ACHN (cell line): Measurements from ENCODE around the gene MTO1.
"Not testable (repeated sequence)": the region's sequence is repeated elsewhere in the genome, so short reads cannot be mapped to it uniquely, and the experiment has no call there.

Experiments used
- DNase-seq: peaks from one replicate; pipeline ENCODE4 v3.0.0-alpha.2; 2015
- in situ Hi-C: cut with HindIII; loops from 2 replicates; pipeline ENCODE4 v1.10.0; 2017; ENCODE audit warnings: low sequenced_read_pairs, low pct_ligation_motif_present, low pct_unique_long_range_greater_than_20kb

Gene MTO1

DNA sequence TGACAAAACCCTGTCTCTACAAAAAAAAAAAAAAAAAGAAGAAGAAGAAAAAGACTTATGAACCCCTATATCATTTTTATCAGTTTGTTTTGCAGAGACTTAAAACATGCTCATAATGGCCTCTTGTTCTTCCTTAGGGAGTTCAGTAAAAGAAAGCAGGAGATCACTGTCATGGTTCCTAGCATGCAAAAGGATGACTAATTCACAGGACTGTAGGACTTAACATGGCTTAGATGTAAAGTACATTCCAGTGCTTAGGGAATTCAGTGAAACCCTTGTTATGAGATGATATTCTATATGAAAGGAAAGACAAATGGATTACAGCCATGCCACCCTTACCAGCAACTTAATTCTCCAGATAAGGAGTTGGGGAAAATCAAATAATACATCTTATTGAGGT, 29.8 kb downstream of the MTO1 start:
- in situ Hi-C loops, result no loop called here

DNA sequence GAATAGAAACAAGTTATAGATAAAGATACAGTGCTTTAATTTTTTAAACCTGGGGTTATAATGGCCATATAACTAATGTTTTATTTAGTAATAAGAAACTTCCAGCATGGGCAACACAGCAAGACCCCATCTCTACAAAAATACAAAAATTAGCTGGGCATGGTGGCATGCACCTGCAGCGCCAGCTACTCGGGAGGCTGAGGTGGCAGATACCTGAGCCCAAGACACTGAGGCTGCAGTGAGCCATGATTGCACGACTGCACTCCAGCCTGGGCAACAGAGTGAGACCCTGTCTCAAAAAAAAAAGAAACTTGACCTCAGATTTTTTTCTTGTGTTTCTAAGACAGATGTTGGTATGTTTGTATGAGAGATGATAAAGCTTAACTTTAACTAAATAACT, 36.4 kb downstream of the MTO1 start:
- in situ Hi-C loops, result no loop called here

More for the DNA sequence above, 29.8 kb downstream of the MTO1 start:
- no peak for DNase-seq

DNA sequence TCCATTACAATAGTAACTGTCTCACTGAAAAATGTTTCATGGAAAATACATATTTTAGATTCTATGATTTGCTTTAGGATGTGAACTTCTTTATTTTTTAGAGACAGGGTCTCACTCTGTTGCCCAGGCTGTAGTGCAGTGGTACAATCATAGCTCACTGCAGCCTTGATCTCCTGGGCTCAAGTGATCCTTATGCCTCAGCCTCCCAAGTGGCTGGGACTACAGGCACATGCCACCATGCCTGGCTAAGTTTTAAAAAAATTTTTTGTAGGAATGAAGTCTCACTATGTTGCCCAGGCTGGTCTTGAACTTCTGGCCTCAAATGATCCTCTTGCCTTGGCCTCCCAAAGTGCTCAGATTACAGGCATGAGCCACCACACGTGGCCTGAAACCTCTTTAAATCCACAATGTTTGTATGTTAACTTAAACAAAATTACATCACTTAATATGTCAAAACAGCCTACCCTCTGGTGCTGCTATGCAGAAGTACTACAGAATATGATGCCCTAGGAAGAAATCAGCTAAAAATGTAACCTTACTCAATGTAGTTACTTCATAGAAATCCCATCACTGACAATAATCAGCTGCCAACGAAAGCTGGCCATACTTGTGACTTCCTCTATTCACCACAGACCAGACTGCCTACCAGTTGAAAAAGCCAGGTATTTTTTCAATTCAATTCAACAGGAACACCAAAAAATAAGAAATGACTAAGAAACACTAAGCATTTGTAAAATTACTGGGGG, 41.7 kb downstream of the MTO1 start:
- in situ Hi-C loops, result no loop called here
- DNase-seq, result no peak

More for the DNA sequence above, 36.4 kb downstream of the MTO1 start:
- no peak for DNase-seq

DNA sequence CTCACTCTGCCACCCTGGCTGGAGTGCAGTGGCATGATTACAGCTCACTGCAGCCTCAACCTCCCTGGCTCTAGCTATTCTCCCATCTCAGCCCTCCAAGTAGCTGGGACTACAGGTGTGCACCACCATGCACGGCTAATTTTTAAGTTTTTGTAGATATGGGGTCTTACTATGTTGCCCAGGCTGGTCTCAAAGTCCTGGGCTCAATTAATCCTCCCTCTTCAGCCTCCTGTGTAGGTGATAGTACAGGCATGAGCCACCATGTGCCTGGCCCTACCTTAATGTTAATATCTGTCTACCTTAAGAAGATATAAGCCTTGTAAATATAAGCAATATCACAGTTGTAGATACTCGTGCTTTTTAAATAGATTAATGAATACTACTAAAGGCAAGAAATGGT, 42.6 kb downstream of the MTO1 start:
- DNase-seq, result no peak
- in situ Hi-C loops, result no loop called here

DNA sequence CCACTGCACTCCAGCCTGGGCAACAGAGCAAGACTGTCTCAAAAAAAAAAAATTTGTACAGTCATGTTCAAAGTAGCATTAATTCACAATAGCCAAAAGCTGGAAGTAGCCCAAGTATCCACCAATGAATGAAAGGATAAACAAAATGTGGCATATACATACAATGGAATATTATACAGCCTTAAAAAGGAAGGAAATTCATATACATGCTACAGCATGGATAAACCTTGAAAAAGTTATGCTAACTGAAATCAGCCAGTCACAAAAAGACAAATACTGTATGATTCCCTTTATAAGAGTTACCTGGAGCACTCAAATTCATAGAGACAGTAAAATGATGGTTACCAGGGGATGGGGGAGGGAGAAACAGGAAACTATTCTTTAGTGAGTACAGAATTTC, 43.6 kb downstream of the MTO1 start:
- DNase-seq, result no peak
- in situ Hi-C loops, result no loop called here

DNA sequence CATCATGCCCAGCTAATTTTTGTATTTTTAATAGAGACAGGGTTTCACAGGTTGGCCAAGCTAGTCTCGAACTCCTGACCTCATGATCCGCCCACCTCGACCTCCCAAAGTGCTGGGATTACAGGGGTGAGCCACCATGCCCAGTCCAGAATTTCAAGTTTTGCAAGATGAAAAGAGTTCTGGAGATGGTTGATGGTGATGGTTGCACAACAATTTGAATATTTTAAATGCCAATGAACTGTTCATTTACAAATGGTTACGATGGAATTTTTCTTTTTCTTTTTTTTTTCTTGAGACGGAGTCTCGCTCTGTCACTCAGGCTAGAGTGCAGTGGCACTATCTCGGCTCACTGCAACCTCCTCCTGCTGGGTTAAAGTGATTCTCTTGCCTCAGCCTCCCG, 44.2 kb downstream of the MTO1 start:
- in situ Hi-C loops, DNase-seq: not testable (repeated sequence)

DNA sequence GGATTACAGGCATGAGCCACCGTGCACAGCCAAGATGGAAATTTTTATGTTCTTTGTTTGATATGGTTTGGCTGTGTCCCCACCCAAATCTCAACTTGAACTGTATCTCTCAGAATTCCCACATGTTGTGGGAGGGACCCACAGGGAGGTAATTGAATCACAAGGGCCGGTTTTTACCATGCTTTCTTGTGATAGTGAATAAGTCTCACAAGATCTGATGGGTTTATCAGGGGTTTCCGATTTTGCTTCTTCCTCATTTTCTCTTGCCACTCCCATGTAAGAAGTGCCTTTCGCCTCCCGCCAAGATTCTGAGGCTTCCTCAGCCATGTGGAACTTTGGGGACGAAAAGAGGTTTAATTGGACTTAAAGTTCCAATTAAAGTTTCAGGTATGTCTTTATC, 44.7 kb downstream of the MTO1 start:
- in situ Hi-C loops, result no loop called here
- DNase-seq, result no peak

DNA sequence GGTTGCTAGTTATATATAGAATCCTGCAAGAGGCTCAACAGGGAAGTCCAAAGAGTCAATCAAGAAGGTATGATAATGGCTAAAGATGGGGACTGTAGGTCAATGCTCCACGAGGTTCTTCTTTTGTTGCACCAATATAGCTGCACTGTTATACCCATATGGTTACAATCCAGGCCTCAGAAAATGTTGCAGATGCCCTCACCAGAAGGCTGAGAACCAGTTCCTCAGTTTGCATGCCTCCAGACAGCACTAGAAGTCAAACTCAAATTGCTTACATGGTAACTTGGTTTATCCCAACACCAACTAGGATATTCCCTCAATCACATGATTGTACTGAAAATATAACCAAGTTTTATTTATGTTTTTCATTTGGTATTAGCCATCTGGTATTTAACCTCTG, 47.2 kb downstream of the MTO1 start:
- in situ Hi-C loops, result no loop called here
- DNase-seq, result no peak

DNA sequence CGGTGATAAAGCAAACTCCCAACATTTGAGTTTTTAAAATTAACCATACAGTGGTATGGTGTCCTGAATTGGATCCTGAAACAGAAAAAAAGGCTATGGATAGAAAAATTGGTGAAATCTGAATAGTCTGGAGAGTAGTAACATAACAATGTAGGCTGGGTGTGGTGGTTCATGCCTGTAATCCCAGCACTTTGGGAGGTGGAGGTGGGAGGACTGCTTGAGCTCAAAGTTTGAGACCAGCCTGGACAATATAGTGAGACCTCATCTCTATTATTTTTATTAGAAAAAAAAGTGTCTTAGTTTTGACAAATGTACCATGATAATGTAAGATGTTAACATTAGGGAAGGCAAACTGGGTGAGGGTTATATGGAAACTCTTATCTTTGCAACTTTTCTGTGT, 48.3 kb downstream of the MTO1 start:
- DNase-seq, result no peak
- in situ Hi-C loops, result no loop called here

DNA sequence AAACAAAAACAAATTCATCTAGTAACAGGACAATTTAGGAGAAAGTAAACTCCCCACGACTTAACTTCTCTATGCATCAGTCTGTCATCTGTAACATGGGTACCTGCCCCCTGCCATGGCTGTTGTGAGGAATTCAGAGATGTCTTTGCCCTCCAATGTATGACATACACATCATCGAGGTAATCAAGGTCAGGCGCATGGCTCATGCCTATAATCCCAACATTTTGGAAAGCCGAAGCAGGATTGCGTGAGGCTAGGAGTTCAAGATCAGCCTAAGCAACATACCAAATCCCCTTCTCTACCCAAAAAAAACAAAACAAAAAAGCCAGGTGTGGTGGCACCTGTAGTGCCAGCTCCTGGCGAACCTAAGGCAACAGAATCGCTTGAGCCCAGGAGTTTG, 50.3 kb downstream of the MTO1 start:
- in situ Hi-C loops, result no loop called here
- no peak for DNase-seq

DNA sequence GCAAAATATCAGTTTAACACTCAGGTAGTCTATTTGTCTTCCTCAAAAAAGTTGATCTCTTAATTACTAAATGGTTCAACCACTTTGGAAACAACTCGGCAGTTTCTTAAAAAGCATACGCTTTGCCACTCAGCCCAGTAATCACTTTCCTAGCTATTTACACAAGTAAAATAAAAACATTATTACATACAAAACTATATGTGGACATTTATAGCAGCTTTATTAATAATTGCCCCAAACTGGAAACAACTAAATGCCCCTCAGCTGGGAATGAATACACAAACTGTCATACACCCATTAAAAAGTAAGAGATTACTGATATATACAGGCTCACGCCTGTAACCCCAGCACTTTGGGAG, 51.9 kb downstream of the MTO1 start:
- DNase-seq, result peak; percentile 19
- in situ Hi-C loops, result no loop called here

DNA sequence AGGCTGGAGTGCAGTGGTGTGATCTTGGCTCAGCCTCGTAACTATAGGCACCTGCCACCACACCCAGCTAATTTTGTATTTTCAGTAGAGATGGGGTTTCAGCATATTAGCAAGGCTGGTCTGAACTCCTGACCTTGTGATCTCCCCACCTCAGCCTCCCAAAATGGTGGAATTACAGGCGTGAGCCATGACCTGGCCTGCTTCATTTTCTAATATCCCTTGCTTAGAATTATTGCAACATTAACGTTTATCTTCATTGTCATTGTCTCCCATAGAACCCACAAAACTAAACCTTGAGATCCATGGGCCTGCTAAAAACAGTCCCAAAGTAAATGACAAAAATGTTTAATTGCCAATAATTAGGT, 53.2 kb downstream of the MTO1 start:
- in situ Hi-C loops, result no loop called here
- DNase-seq, result peak; percentile 32

DNA sequence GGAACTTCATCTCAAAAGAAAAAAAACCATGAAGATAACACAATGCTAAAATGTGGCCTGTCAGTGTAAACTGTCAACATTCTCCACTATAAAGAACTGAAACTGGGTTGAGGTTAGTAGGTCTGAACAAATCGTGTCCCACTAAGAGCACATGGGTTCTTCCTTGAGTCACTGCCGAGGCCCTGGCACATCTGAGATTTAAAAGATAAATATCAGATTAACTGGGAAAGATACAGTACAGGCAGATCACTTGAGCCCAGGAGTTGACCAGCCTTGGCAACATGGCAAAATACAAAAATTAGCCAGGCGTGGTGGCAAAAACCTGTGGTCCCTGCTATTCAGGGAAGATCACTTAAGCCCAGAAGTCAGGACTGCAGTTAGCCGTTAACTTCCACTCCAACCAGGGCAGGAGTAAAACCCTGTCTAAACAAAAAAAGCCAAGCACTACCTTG, 53.7 kb downstream of the MTO1 start:
- in situ Hi-C loops, result no loop called here
- peak; percentile 32 for DNase-seq

DNA sequence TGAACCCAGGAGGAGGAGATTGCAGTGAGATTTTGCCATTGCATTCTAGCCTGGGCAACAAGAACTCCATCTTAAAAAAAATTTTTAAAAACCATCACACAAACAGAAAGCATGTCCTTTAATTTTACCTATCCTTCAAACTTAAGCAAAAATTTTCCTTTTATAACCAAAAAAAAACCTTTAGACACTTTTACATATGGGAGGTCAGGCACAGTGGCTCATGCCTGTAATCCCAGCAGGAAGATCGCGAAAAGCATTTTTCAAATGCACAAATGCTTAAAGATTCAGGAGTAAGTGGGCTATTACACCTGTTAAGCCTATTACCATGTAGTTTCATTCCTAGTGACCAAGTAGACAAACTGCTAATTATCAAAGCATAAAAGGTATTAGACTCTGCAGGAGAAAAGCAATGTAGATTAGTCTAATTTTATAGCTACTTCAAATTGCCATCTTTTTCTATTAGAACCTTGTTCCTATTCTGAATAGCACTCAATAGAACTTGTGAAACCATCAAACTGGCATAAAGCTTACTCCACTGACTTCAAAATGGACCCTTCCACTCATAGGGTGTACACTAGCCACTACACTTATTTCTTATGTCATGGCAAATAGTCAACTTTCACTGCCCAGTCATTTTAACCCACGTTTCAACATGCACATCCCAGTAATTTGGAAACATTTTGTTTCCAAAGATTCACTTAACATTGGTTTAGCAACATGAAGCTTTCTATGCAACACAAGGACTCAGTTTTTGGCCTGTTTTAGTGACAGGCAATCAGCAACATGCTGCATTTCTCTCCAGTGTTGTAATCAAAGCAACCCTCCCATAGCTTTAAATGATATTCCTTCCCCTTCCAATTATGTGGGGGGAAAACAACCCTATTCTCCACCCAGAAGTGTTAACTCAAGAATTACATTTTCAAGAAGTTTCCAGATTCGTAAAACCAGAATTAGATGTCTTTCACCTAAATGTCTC, 55.3 kb downstream of the MTO1 start:
- peak; percentile 21 for DNase-seq
- in situ Hi-C loops, result no loop called here

DNA sequence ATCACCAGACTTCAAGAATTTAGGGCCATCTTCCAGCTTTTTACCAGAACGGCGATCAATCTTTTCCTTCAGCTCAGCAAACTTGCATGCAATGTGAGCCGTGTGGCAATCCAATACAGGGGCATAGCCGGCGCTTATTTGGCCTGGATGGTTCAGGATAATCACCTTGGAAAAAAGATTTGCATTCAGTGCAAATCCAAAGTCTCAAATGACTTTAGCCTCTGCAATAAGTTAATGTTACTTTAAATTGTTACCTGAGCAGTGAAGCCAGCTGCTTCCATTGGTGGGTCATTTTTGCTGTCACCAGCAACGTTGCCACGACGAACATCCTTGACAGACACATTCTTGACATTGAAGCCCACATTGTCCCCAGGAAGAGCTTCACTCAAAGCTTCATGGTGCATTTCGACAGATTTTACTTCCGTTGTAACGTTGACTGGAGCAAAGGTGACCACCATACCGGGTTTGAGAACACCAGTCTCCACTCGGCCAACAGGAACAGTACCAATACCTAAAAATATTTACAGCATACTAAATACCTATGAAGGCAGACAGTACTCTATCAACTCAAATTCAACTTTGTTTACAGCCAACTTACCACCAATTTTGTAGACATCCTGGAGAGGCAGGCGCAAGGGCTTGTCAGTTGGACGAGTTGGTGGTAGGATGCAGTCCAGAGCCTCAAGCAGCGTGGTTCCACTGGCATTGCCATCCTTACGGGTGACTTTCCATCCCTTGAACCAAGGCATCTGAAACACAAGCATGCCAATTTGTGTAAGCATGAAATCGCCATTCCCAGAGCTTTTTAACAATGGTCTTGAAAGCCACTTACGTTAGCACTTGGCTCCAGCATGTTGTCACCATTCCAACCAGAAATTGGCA, 56.8 kb downstream of the MTO1 start:
- DNase-seq, in situ Hi-C loops: not testable (repeated sequence)

DNA sequence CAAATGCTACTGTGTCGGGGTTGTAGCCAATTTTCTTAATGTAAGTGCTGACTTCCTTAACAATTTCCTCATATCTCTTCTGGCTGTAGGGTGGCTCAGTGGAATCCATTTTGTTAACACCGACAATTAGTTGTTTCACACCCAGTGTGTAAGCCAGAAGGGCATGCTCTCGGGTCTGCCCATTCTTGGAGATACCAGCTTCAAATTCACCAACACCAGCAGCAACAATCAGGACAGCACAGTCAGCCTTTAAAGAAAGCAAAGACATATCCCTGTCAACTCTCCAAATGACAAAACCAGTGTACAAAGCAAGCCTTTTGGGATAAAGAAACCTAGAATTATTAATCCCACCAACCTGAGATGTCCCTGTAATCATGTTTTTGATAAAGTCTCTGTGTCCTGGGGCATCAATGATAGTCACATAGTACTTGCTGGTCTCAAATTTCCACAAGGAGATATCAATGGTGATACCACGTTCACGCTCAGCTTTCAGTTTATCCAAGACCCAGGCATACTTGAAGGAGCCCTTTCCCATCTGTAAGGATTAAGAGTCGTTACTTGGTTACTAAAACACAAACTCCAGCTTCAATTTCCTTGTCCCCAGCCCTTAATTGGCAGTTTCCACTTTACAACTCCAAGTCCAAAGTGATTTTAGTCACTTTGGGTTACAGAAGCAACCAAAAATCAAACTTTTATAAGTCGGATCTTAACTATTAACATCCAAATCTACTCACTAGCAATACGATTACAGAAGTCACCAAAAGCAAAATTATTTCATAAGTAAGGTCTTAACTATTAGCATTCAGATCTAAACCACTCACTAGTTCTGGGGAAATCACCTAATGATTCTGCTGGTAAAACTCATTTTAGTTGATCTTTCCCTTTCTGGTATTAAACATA, 57.7 kb downstream of the MTO1 start:
- in situ Hi-C loops, result not testable (repeated sequence)

DNA sequence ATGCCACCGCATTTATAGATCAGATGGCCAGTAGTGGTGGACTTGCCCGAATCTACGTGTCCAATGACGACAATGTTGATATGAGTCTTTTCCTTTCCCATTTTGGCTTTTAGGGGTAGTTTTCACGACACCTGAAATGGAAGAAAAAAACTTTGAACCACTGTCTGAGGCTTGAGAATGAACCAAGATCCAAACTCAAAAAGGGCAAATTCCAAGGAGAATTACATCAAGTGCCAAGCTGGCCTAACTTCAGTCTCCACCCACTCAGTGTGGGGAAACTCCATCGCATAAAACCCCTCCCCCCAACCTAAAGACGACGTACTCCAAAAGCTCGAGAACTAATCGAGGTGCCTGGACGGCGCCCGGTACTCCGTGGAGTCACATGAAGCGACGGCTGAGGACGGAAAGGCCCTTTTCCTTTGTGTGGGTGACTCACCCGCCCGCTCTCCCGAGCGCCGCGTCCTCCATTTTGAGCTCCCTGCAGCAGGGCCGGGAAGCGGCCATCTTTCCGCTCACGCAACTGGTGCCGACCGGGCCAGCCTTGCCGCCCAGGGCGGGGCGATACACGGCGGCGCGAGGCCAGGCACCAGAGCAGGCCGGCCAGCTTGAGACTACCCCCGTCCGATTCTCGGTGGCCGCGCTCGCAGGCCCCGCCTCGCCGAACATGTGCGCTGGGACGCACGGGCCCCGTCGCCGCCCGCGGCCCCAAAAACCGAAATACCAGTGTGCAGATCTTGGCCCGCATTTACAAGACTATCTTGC, 58.6 kb downstream of the MTO1 start:
- peak; percentile 60 for DNase-seq
- in situ Hi-C loops, result no loop called here

More for the DNA sequence above, 57.7 kb downstream of the MTO1 start:
- DNase-seq, result peak; percentile 7
